ENCODE data around the gene MPPED2.

The MPPED2 gene

DNA sequence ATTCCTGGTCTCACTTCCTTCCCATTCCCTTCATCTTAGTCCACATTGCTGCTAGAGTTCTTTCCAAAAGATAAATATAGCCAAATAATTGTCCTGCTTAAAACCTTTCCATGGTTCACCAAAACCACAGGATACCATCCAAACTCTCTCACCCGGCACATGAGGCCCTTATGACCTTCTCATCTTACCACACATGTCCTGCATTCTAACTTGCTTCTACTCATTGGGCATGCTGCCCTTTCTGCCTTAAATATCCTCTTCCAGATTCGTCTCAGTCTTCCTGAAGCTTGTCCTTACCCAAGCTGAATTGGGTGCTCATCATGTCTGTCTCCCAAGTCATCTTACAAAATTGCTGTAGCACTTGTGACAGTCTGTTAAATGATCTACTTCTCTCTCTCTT is 114.9 kb downstream of the MPPED2 start:
- DNase-seq (ENCODE audit: low read depth in 1 of 2, low spot score in 1 of 2): no peak
- Histone ChIP-seq H3K27me3 (ENCODE audit: insufficient read depth, poor library complexity, severe bottlenecking) (no peaks in the 10 kb centered on the region), H3K4me3 (replicated peaks; ENCODE audit: insufficient read depth, low read length) (no peak overlapping the region), H3K27ac (replicated peaks) (no peak overlapping the region)
- TF ChIP-seq, protein P1, sequence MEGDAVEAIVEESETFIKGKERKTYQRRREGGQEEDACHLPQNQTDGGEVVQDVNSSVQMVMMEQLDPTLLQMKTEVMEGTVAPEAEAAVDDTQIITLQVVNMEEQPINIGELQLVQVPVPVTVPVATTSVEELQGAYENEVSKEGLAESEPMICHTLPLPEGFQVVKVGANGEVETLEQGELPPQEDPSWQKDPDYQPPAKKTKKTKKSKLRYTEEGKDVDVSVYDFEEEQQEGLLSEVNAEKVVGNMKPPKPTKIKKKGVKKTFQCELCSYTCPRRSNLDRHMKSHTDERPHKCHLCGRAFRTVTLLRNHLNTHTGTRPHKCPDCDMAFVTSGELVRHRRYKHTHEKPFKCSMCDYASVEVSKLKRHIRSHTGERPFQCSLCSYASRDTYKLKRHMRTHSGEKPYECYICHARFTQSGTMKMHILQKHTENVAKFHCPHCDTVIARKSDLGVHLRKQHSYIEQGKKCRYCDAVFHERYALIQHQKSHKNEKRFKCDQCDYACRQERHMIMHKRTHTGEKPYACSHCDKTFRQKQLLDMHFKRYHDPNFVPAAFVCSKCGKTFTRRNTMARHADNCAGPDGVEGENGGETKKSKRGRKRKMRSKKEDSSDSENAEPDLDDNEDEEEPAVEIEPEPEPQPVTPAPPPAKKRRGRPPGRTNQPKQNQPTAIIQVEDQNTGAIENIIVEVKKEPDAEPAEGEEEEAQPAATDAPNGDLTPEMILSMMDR (IDR thresholded peaks at IDR 0.05; ENCODE audit: insufficient read depth, low read length): no peak
- TF ChIP-seq, protein P2, sequence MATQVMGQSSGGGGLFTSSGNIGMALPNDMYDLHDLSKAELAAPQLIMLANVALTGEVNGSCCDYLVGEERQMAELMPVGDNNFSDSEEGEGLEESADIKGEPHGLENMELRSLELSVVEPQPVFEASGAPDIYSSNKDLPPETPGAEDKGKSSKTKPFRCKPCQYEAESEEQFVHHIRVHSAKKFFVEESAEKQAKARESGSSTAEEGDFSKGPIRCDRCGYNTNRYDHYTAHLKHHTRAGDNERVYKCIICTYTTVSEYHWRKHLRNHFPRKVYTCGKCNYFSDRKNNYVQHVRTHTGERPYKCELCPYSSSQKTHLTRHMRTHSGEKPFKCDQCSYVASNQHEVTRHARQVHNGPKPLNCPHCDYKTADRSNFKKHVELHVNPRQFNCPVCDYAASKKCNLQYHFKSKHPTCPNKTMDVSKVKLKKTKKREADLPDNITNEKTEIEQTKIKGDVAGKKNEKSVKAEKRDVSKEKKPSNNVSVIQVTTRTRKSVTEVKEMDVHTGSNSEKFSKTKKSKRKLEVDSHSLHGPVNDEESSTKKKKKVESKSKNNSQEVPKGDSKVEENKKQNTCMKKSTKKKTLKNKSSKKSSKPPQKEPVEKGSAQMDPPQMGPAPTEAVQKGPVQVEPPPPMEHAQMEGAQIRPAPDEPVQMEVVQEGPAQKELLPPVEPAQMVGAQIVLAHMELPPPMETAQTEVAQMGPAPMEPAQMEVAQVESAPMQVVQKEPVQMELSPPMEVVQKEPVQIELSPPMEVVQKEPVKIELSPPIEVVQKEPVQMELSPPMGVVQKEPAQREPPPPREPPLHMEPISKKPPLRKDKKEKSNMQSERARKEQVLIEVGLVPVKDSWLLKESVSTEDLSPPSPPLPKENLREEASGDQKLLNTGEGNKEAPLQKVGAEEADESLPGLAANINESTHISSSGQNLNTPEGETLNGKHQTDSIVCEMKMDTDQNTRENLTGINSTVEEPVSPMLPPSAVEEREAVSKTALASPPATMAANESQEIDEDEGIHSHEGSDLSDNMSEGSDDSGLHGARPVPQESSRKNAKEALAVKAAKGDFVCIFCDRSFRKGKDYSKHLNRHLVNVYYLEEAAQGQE (IDR thresholded peaks at IDR 0.05; ENCODE audit: insufficient replicate concordance, low read depth): no peak
- TF ChIP-seq SPI1 (IDR thresholded peaks at IDR 0.05; ENCODE audit: borderline replicate concordance, low read depth) (no peak), GABPA (IDR thresholded peaks at IDR 0.05; ENCODE audit: low read depth) (no peak), POLR2AphosphoS5 (IDR thresholded peaks at IDR 0.05; ENCODE audit: low read depth) (no peak)

DNA sequence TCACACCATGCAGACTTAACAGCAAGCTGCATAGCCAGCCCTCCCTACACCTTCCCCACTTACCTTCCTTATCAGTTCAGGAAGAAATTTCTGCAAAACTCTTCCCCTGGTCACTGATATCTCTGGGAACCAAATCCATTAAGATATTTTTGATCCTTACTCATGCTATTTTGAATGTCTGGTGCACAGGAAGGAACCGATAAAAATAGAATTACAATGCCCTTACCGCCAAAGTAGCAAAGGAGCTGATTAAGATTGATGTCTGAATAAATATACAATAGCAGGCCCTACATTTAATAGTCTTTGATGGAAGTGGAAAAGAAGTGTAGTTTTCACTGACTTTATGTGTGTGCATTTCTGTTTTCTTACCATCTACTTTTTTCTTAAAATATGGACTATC is 117.3 kb downstream of the MPPED2 start:
- H3K27ac ChIP-seq (replicated peaks): no peak overlapping the region
- TF ChIP-seq, protein P2 (IDR thresholded peaks at IDR 0.05; ENCODE audit: insufficient replicate concordance, low read depth): no peak
- no peak for TF ChIP-seq SPI1 (IDR thresholded peaks at IDR 0.05; ENCODE audit: borderline replicate concordance, low read depth)
- TF ChIP-seq, protein P1 (IDR thresholded peaks at IDR 0.05; ENCODE audit: insufficient read depth, low read length): no peak
- TF ChIP-seq POLR2AphosphoS5 (IDR thresholded peaks at IDR 0.05; ENCODE audit: low read depth): no peak
- TF ChIP-seq GABPA (IDR thresholded peaks at IDR 0.05; ENCODE audit: low read depth): no peak
- no peaks in the 10 kb centered on the region for H3K27me3 ChIP-seq (ENCODE audit: insufficient read depth, poor library complexity, severe bottlenecking)
- no peak for DNase-seq (ENCODE audit: low read depth in 1 of 2, low spot score in 1 of 2)
- no peak overlapping the region for H3K4me3 ChIP-seq (replicated peaks; ENCODE audit: insufficient read depth, low read length)

DNA sequence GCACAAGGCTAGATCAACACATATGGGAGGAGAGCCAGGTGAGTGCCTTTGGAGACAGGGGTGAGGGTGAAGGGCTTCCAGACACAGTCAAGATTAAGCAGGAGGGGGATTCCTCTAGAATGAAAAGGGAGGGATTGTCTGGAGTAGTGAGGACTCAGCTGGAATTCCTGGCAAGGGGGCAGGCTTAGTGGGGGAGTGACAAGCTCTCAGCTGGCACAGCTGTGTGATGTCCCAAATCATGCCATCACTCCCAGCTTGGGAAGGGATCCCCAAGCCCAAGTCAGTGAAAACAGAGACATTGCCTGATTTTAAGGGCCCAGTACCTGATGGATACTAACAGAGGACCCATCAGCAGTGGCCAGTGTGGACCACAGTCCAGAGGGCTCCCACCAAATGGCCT is 119.0 kb downstream of the MPPED2 start:
- TF ChIP-seq, protein P1 (IDR thresholded peaks at IDR 0.05; ENCODE audit: insufficient read depth, low read length): no peak
- TF ChIP-seq GABPA (IDR thresholded peaks at IDR 0.05; ENCODE audit: low read depth): no peak
- TF ChIP-seq POLR2AphosphoS5 (IDR thresholded peaks at IDR 0.05; ENCODE audit: low read depth): no peak
- TF ChIP-seq, protein P2 (IDR thresholded peaks at IDR 0.05; ENCODE audit: insufficient replicate concordance, low read depth): no peak
- H3K27me3 ChIP-seq (ENCODE audit: insufficient read depth, poor library complexity, severe bottlenecking): no peaks in the 10 kb centered on the region
- H3K27ac ChIP-seq (replicated peaks): no peak overlapping the region
- H3K4me3 ChIP-seq (replicated peaks; ENCODE audit: insufficient read depth, low read length): no peak overlapping the region
- DNase-seq (ENCODE audit: low read depth in 1 of 2, low spot score in 1 of 2): no peak

Measured in HL-60 (cell line).